ENCODE measurements around the gene KLF13. TPM values are rescaled to one million over a fixed set of nuclear protein-coding genes. Genes with fewer than 3 reads are reported as not detected.
A peak's percentile ranks its signal among the peaks of the same experiment; 100 is the strongest.

The KLF13 gene
- total and polyA plus RNA-seq, 2 experiments from 2014 or later = 15.1 to 35.7 TPM

DNA sequence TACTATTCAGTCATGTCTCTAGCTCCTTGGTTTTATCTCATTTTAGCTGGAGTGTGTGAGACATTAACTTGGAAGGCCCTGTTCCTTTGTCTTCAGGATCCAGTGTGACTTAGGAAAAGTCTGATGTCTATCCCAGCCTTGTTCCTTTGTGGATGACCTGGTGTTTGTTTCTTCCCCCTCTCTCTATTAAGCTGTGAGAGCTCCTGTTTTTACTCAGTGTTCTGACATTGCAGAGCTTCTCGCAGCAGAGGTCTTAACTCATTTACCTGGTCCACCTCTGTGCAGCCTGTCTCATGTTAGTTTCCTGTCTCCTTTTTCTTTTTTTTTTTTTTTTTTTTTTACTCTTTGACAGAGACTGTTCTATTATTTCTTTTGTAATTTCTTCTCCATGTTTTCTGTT lies 43.1 kb downstream of the KLF13 start:
- DNase-seq (ENCODE audit: low read depth in 1 of 2, low spot score in 1 of 2) = no peak
- Histone ChIP-seq H3K4me1 (ENCODE audit: low read depth) (peaks cover 30% of the 10 kb centered on the region), H3K27me3 (no peaks in the 10 kb centered on the region), H3K27ac (no peak overlapping the region), H3K36me3 (no peaks in the 10 kb centered on the region), H3K9me3 (ENCODE audit: low read depth) (no peaks in the 10 kb centered on the region), H3K4me3 (no peak overlapping the region)
- TF ChIP-seq, protein P1, sequence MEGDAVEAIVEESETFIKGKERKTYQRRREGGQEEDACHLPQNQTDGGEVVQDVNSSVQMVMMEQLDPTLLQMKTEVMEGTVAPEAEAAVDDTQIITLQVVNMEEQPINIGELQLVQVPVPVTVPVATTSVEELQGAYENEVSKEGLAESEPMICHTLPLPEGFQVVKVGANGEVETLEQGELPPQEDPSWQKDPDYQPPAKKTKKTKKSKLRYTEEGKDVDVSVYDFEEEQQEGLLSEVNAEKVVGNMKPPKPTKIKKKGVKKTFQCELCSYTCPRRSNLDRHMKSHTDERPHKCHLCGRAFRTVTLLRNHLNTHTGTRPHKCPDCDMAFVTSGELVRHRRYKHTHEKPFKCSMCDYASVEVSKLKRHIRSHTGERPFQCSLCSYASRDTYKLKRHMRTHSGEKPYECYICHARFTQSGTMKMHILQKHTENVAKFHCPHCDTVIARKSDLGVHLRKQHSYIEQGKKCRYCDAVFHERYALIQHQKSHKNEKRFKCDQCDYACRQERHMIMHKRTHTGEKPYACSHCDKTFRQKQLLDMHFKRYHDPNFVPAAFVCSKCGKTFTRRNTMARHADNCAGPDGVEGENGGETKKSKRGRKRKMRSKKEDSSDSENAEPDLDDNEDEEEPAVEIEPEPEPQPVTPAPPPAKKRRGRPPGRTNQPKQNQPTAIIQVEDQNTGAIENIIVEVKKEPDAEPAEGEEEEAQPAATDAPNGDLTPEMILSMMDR (IDR thresholded peaks at IDR 0.05; ENCODE audit: low read depth, low read length) = no peak

DNA sequence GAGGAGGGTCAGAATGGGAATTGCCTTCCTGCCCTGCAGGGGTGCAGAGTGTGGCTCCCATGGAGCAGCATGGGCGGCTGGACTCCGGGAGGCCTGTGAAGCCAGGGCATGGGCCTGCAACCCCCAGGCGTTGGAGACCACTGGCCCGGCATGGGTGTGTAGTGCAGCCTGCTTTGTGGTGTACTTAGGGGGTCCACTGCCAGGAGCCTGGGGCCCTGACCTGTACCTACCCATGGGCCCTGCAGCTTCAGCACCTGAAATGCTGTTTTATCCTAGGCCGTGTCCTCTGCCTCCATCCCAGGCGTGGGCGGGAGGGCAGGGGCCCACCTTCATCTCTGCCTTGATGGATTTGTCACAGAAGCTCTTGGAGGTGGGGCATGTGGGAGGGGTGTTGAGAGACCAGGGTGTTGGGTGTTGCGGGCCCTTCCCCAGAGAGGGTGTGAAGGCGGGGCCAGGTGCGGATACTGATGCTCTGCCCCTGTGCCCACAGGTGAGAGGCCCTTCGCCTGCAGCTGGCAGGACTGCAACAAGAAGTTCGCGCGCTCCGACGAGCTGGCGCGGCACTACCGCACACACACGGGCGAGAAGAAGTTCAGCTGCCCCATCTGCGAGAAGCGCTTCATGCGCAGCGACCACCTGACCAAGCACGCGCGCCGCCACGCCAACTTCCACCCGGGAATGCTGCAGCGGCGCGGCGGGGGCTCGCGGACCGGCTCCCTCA lies 45.0 kb downstream of the KLF13 start:
- TF ChIP-seq, protein P1 (IDR thresholded peaks at IDR 0.05; ENCODE audit: low read depth, low read length) = no peak
- Histone ChIP-seq H3K36me3 (no peaks in the 10 kb centered on the region), H3K4me3 (no peak overlapping the region), H3K27me3 (no peaks in the 10 kb centered on the region), H3K9me3 (ENCODE audit: low read depth) (no peaks in the 10 kb centered on the region), H3K4me1 (ENCODE audit: low read depth) (peaks cover 17% of the 10 kb centered on the region), H3K27ac (no peak overlapping the region)
- DNase-seq (ENCODE audit: low read depth in 1 of 2, low spot score in 1 of 2) = no peak

DNA sequence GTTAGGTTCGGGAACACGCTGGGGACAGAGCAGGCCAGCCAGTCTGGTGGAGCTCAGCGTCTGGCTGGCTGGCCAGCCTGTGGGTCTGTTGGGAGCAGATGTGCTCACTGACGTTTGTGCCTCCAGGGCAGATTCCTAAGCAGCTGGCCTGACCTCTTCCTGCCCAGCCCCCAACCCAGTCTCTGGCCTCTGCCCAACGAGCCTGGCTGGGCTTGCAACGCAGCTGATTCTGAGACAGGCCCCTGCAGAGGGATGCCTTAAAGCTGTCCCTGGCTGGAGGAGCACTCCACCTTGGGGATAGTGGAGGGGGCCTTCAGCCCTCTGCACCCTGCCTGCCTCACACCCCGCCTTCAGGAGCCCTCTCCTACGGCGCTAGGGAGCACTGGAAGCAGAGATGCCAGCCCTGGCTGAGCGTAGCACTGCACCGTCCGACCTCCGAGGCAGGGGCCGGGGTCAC lies 46.0 kb downstream of the KLF13 start:
- H3K4me1 ChIP-seq (ENCODE audit: low read depth) = peaks cover 17% of the 10 kb centered on the region
- H3K4me3 ChIP-seq = no peak overlapping the region
- H3K27me3 ChIP-seq = no peaks in the 10 kb centered on the region
- TF ChIP-seq, protein P1 (IDR thresholded peaks at IDR 0.05; ENCODE audit: low read depth, low read length) = no peak
- peak; percentile 46 to 93 for DNase-seq (ENCODE audit: low read depth in 1 of 2, low spot score in 1 of 2)
- H3K36me3 ChIP-seq = no peaks in the 10 kb centered on the region
- H3K9me3 ChIP-seq (ENCODE audit: low read depth) = no peaks in the 10 kb centered on the region
- H3K27ac ChIP-seq = no peak overlapping the region

DNA sequence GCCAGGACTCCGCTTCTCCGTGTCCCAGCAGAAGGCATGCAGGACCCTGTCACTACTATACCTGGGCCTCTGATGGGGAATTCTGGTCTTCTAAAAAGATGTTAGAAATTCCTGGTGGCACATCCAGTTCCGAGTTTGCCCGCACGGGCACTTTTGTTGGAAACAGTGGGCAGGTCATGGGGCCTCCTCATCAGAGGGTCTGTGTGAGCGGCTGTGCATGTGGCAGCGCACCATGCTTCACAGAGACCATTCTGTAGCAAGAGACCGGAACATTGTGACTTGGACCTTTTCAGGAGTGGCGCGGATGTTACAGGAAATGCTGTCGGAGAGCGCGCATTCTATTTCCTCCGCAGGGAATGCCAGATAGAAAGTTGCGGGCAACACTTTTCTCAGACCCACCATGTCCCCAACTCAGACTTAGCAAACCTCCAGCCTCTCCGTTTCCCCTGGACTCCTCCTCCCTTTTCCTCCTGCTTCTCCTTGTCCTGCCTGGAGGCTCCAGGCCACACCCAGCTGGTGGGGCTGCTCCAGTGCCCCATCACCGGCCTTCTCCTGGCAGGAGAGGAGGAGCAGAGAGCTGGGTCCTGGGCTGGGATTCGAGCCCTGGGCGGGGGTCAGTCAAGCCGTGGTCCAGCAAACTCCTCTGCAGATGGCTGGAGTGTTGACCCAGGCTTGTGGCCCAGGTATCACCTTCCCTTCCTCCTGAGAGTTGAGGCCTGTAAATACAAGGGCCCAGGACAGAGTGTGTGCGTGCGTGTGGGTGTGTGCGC lies 46.6 kb downstream of the KLF13 start:
- no peaks in the 10 kb centered on the region for H3K36me3 ChIP-seq
- H3K4me3 ChIP-seq = no peak overlapping the region
- H3K4me1 ChIP-seq (ENCODE audit: low read depth) = peaks cover 13% of the 10 kb centered on the region
- H3K9me3 ChIP-seq (ENCODE audit: low read depth) = no peaks in the 10 kb centered on the region
- no peak overlapping the region for H3K27ac ChIP-seq
- H3K27me3 ChIP-seq = no peaks in the 10 kb centered on the region
- no peak for DNase-seq (ENCODE audit: low read depth in 1 of 2, low spot score in 1 of 2)
- TF ChIP-seq, protein P1 (IDR thresholded peaks at IDR 0.05; ENCODE audit: low read depth, low read length) = no peak

DNA sequence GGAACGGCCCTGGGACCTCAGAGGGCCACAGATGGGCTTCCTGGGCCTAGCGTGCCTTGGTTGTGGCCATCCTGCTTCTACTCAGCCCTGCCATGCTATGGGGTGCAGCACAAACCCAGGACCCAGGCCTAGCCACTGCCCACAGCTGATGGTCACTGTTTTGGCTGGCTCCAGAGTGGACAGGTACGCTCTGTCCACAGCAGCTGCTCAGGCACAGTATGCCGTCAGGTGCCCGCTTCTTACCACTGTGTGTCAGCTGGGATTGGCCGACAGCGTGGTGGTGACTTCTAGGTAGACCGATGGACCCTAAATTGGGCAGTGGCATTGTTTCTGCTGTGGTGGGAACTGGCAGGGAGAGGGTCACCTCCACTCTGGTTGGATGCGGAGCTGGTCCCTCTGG lies 47.3 kb downstream of the KLF13 start:
- Histone ChIP-seq H3K4me3 (no peak overlapping the region), H3K27me3 (no peaks in the 10 kb centered on the region), H3K4me1 (ENCODE audit: low read depth) (peaks cover 16% of the 10 kb centered on the region), H3K9me3 (ENCODE audit: low read depth) (no peaks in the 10 kb centered on the region), H3K36me3 (no peaks in the 10 kb centered on the region), H3K27ac (no peak overlapping the region)
- TF ChIP-seq, protein P1 (IDR thresholded peaks at IDR 0.05; ENCODE audit: low read depth, low read length) = no peak
- DNase-seq (ENCODE audit: low read depth in 1 of 2, low spot score in 1 of 2) = no peak

Measured in cardiac muscle cell (in vitro differentiated cells and primary cell).